Measurements from ENCODE around the gene CBLL2.
"Not testable (repeated sequence)": the region's sequence is repeated elsewhere in the genome, so short reads cannot be mapped to it uniquely, and the experiment has no call there.

CBLL2 gene

DNA sequence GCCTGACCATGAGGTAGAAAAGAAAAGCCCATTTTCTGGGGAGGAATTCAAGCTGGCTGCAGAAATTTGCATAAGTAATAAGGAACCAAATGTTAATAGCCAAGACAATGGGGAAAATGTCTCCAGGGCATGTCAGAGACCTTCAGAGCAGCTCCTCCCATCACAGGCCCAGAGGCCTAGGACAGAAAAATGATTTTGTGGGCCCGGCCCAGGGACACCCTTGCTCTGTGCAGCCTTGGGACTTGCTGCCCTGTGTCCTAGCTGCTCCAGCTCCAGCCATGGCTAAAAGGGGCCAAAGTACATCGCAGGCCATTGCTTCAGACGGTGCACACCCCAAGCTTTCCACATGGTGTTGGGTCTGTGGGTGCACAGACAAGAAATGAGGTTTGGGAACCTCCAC, 16.5 kb downstream of the CBLL2 start:
- not testable (repeated sequence) for H3K4me3 ChIP-seq (ENCODE audit: low read length); DNase-seq (ENCODE audit: low read depth, low spot score); H3K27ac ChIP-seq (ENCODE audit: low read length); H3K36me3 ChIP-seq (ENCODE audit: control insufficient read depth, insufficient read depth, low read length); H3K9me3 ChIP-seq (ENCODE audit: control insufficient read depth, insufficient read depth, low read length); H3K4me1 ChIP-seq (ENCODE audit: control insufficient read depth, insufficient read depth, low read length); H3K27me3 ChIP-seq (ENCODE audit: control insufficient read depth, insufficient read depth, low read length)
- no CpG with 5 or more reads among the region's 3 CpGs for WGBS (ENCODE audit: insufficient coverage, insufficient read length)

DNA sequence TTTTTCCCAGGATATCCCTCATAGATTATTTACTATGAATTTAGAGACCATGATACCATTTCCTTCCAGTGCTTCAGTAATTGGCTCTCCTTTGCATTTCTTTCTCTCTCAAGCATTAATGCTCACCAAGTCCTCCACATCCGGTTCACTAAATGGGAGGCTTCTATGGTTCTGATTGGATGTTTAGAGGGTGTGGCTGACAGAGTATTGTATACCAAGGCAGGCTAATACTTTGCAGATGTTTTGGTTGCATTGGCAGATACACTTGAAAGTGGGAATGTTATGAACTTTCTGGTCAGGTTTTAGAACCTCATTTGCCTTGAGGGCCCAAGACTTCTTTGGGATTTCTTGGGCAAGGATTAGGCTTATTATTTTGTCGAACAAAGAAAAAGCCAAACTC, 24.2 kb downstream of the CBLL2 start:
- Histone ChIP-seq H3K27ac (ENCODE audit: low read length) (no peak overlapping the region), H3K4me3 (ENCODE audit: low read length) (no peak overlapping the region), H3K9me3 (ENCODE audit: control insufficient read depth, insufficient read depth, low read length) (no peaks in the 10 kb centered on the region), H3K27me3 (ENCODE audit: control insufficient read depth, insufficient read depth, low read length) (no peaks in the 10 kb centered on the region), H3K4me1 (ENCODE audit: control insufficient read depth, insufficient read depth, low read length) (no peaks in the 10 kb centered on the region), H3K36me3 (ENCODE audit: control insufficient read depth, insufficient read depth, low read length) (no peaks in the 10 kb centered on the region)
- no peak for DNase-seq (ENCODE audit: low read depth, low spot score)
- WGBS (ENCODE audit: insufficient coverage, insufficient read length), result no CpG with 5 or more reads among the region's 2 CpGs

DNA sequence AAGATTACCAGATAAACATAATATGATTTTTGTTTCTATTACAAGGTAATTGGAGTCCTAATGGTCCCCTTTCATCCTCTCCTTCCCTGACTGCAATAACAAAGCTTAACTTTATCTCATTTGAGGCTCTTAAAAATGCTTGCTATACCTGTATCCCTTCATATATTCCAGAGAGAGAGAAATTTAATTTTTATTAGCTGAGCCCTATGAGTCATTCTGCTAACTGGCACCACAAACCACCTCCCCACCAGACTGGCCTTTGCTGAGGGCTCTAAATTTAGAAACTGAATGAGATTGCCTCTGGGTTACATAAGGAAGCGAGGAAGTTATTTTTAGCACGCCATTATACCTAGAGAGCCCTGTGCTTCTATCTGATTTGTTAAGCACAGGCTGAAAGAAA, 27.4 kb downstream of the CBLL2 start:
- WGBS (ENCODE audit: insufficient coverage, insufficient read length), result no CpG with 5 or more reads among the region's 2 CpGs
- no peak for DNase-seq (ENCODE audit: low read depth, low spot score)
- Histone ChIP-seq H3K9me3 (ENCODE audit: control insufficient read depth, insufficient read depth, low read length) (no peaks in the 10 kb centered on the region), H3K4me1 (ENCODE audit: control insufficient read depth, insufficient read depth, low read length) (no peaks in the 10 kb centered on the region), H3K4me3 (ENCODE audit: low read length) (no peak overlapping the region), H3K36me3 (ENCODE audit: control insufficient read depth, insufficient read depth, low read length) (no peaks in the 10 kb centered on the region), H3K27me3 (ENCODE audit: control insufficient read depth, insufficient read depth, low read length) (no peaks in the 10 kb centered on the region), H3K27ac (ENCODE audit: low read length) (no peak overlapping the region)

DNA sequence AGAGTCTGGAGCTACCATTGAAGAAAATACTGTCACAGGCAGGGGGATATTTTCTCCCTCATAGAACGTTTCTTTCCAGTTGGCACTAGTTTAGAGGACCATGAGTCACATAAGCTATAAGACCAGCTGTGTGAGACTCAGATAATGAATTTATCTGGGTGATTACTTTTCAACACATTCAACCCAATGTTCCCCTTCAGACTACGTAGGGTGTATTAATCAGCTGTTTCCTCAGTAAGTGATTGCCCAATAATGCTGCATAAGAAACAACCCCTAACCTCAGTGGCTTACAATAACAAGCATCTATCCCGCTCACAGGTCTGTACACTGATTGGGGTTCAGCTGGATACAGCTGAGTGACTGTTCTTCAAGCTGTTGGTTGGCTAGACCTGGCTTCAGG, 38.1 kb downstream of the CBLL2 start:
- no peak overlapping the region for H3K27ac ChIP-seq (ENCODE audit: low read length)
- no peak for DNase-seq (ENCODE audit: low read depth, low spot score)
- H3K4me1 ChIP-seq (ENCODE audit: control insufficient read depth, insufficient read depth, low read length), result no peaks in the 10 kb centered on the region; the same call in 1 of the 2 replicates
- H3K36me3 ChIP-seq (ENCODE audit: control insufficient read depth, insufficient read depth, low read length), result no peaks in the 10 kb centered on the region
- H3K27me3 ChIP-seq (ENCODE audit: control insufficient read depth, insufficient read depth, low read length), result no peaks in the 10 kb centered on the region
- no peaks in the 10 kb centered on the region for H3K9me3 ChIP-seq (ENCODE audit: control insufficient read depth, insufficient read depth, low read length)
- H3K4me3 ChIP-seq (ENCODE audit: low read length), result no peak overlapping the region
- WGBS (ENCODE audit: insufficient coverage, insufficient read length), result no CpG with 5 or more reads among the region's 3 CpGs

DNA sequence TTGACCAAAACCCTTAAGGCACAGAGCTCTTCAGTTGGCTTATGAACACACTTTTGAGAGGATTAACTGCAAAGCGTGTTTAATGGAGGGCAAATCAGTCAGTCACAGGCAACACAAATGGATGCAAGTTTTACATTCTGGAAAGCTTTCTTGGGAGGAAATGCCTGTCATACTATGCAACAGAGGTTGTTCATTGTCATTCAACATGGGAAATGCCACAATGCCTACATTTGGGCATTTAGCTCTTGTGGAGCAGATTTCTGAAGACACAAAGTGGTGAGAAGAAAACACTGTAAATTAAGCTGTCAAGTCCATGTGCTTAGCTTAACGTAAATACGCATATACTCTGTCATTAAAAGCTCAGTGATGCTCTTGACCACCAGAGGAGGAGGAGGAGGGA, 41.1 kb downstream of the CBLL2 start:
- Histone ChIP-seq H3K4me3 (ENCODE audit: low read length) (no peak overlapping the region), H3K27ac (ENCODE audit: low read length) (no peak overlapping the region), H3K27me3 (ENCODE audit: control insufficient read depth, insufficient read depth, low read length) (no peaks in the 10 kb centered on the region), H3K9me3 (ENCODE audit: control insufficient read depth, insufficient read depth, low read length) (no peaks in the 10 kb centered on the region), H3K36me3 (ENCODE audit: control insufficient read depth, insufficient read depth, low read length) (no peaks in the 10 kb centered on the region), H3K4me1 (ENCODE audit: control insufficient read depth, insufficient read depth, low read length) (no peaks in the 10 kb centered on the region; the same call in 1 of the 2 replicates)
- WGBS (ENCODE audit: insufficient coverage, insufficient read length), result no CpG with 5 or more reads among the region's 3 CpGs
- DNase-seq (ENCODE audit: low read depth, low spot score), result no peak

DNA sequence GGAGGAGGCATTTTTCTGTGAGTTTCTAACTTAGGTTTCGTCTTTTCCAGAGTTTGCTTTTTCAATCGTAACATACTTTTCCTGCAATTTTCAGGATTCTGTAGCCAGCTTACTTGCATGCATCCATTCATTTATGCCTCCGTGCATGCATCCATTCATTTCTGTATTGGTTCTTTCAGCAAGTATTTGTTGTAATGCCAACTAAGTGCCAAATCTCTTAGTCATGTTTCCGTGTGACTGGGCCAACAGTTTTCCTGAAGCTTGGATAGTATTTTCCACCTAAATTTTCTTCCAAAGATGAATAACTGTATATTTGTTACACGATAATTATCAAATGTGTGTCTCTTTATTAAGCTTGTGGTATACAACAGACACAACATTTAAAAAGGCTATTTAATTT, 41.5 kb downstream of the CBLL2 start:
- no peaks in the 10 kb centered on the region for H3K9me3 ChIP-seq (ENCODE audit: control insufficient read depth, insufficient read depth, low read length)
- no peaks in the 10 kb centered on the region for H3K36me3 ChIP-seq (ENCODE audit: control insufficient read depth, insufficient read depth, low read length)
- H3K27ac ChIP-seq (ENCODE audit: low read length), result no peak overlapping the region
- H3K4me3 ChIP-seq (ENCODE audit: low read length), result no peak overlapping the region
- DNase-seq (ENCODE audit: low read depth, low spot score), result no peak
- no CpG with 5 or more reads among the region's 5 CpGs for WGBS (ENCODE audit: insufficient coverage, insufficient read length)
- H3K4me1 ChIP-seq (ENCODE audit: control insufficient read depth, insufficient read depth, low read length), result no peaks in the 10 kb centered on the region; the same call in 1 of the 2 replicates
- no peaks in the 10 kb centered on the region for H3K27me3 ChIP-seq (ENCODE audit: control insufficient read depth, insufficient read depth, low read length)

DNA sequence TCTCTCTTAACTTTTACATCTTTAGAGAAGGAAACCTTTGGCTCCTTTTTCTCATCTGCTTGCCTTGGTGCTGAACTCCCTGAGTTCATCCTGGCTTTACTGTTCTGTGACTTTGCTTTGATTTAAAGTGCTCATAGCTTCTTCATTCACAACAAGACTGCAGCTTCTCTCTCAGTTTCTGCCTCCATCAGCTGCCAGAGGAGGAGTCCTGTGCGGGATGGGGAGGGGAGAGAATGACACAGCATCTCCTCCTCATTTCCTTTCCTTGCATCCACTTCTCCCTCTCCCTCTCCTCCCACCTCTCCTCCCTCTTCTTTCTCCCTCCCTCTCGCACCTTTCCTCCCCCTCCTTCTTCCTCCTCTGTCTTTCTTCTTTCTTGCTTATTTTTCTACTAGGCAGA, 42.0 kb downstream of the CBLL2 start:
- Histone ChIP-seq H3K4me1 (ENCODE audit: control insufficient read depth, insufficient read depth, low read length) (no peaks in the 10 kb centered on the region; the same call in 1 of the 2 replicates), H3K27me3 (ENCODE audit: control insufficient read depth, insufficient read depth, low read length) (no peaks in the 10 kb centered on the region), H3K36me3 (ENCODE audit: control insufficient read depth, insufficient read depth, low read length) (no peaks in the 10 kb centered on the region), H3K9me3 (ENCODE audit: control insufficient read depth, insufficient read depth, low read length) (no peaks in the 10 kb centered on the region), H3K4me3 (ENCODE audit: low read length) (no peak overlapping the region), H3K27ac (ENCODE audit: low read length) (no peak overlapping the region)
- no CpG with 5 or more reads among the region's 2 CpGs for WGBS (ENCODE audit: insufficient coverage, insufficient read length)
- no peak for DNase-seq (ENCODE audit: low read depth, low spot score)

DNA sequence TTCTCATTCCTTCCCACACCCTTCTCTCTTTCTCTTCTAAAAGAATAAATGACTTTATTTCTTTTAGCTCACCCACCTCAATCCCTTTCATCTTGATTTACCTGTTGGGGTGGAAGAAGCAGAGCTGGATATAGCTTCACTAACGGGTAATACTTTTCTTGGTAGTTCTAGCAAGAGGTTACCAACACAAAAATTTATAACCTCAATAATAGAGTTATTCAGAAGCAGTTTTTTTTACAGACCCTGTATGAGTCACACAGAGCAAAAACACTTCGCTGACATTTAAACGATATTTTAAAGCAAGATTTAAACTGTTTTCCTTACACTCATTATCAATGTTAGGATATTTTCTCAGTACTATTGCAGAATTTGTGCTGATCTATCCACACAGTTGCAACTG, 42.4 kb downstream of the CBLL2 start:
- DNase-seq (ENCODE audit: low read depth, low spot score), result no peak
- no CpG with 5 or more reads among the region's 3 CpGs for WGBS (ENCODE audit: insufficient coverage, insufficient read length)
- no peaks in the 10 kb centered on the region for H3K36me3 ChIP-seq (ENCODE audit: control insufficient read depth, insufficient read depth, low read length)

DNA sequence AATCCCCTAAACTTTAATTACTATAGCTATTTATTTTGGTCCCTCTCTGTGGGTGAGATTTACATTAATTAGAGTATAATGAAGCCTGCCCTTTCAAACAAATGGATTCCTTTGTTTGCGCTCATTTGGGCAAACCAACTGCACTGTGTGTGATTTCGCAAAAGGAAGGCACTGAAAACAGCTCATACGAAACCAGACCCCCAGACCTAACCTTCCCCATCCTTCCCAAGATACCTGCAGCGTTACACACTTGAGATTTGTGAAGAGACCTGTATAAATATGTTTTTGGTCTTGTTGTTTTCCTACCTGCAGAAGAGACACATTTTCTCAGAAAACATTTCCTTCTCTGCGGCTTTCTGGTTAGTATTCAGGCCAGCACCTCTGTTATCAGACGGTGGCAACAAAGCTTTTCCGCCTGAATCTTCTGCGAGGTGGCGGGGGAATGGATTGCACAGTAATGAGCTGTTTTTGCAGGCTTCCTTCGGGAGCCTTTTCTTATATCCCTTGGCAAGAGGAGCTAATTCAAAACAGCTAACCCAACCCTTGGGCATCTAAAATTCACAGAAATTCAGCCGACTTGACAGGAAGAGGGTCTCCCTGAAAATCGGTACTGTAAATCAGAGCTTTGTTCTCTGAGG, 47.6 kb downstream of the CBLL2 start:
- Histone ChIP-seq H3K27ac (ENCODE audit: low read length) (no peak overlapping the region), H3K27me3 (ENCODE audit: control insufficient read depth, insufficient read depth, low read length) (no peaks in the 10 kb centered on the region), H3K36me3 (ENCODE audit: control insufficient read depth, insufficient read depth, low read length) (no peaks in the 10 kb centered on the region), H3K4me1 (ENCODE audit: control insufficient read depth, insufficient read depth, low read length) (peaks cover 1% of the 10 kb centered on the region), H3K4me3 (ENCODE audit: low read length) (no peak overlapping the region), H3K9me3 (ENCODE audit: control insufficient read depth, insufficient read depth, low read length) (no peaks in the 10 kb centered on the region)
- WGBS (ENCODE audit: insufficient coverage, insufficient read length), result no CpG with 5 or more reads among the region's 12 CpGs
- DNase-seq (ENCODE audit: low read depth, low spot score), result no peak

More for the DNA sequence above, 42.4 kb downstream of the CBLL2 start:
- Histone ChIP-seq H3K4me1 (ENCODE audit: control insufficient read depth, insufficient read depth, low read length) (no peaks in the 10 kb centered on the region; the same call in 1 of the 2 replicates), H3K27ac (ENCODE audit: low read length) (no peak overlapping the region), H3K27me3 (ENCODE audit: control insufficient read depth, insufficient read depth, low read length) (no peaks in the 10 kb centered on the region), H3K4me3 (ENCODE audit: low read length) (no peak overlapping the region), H3K9me3 (ENCODE audit: control insufficient read depth, insufficient read depth, low read length) (no peaks in the 10 kb centered on the region)

DNA sequence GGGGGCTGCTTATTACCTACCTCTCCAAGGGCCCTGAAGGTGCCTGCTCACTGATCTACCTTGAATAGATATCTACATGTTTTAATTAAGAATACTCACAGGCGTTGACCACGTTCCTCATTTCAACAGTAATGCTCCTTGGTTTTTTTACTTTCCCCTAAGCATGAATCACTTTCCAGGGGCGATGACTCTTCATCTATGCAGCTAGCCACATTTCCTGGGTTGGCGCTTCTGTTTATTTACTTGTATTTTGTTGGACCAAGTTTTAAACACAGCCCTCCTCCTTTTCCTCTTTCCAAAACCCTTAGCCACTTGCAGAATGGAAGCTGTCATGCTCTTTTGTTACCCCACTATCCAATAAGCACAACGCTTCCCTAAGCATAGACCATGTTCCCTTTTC, 50.8 kb downstream of the CBLL2 start:
- WGBS (ENCODE audit: insufficient coverage, insufficient read length), result no CpG with 5 or more reads among the region's 5 CpGs
- H3K27ac ChIP-seq (ENCODE audit: low read length), result no peak overlapping the region
- no peaks in the 10 kb centered on the region for H3K27me3 ChIP-seq (ENCODE audit: control insufficient read depth, insufficient read depth, low read length)
- no peak overlapping the region for H3K4me3 ChIP-seq (ENCODE audit: low read length)
- H3K36me3 ChIP-seq (ENCODE audit: control insufficient read depth, insufficient read depth, low read length), result no peaks in the 10 kb centered on the region
- no peaks in the 10 kb centered on the region for H3K9me3 ChIP-seq (ENCODE audit: control insufficient read depth, insufficient read depth, low read length)
- H3K4me1 ChIP-seq (ENCODE audit: control insufficient read depth, insufficient read depth, low read length), result peaks cover 1% of the 10 kb centered on the region
- DNase-seq (ENCODE audit: low read depth, low spot score), result no peak
